H1 (cell line): ENCODE data around the gene RECK.

Source experiments
- CTCF ChIP-seq, 3 experiments: IDR thresholded peaks; 1 replicate in 2 of 3; 2 replicates in 1 of 3; pipeline versions ENCODE4 v1.5.1 to v1.6.1; 2011; ENCODE audit warnings: low read length in 3 of 3, mild to moderate bottlenecking in 3 of 3, inconsistent platforms in 2 of 3, low read depth in 1 of 3, moderate library complexity in 1 of 3; ENCODE audit not compliant: insufficient read depth in 1 of 3; ENCODE audit errors: control extremely low read depth in 1 of 3
- MAX ChIP-seq: IDR thresholded peaks from 2 replicates; pipeline ENCODE4 v1.6.1; 2012; ENCODE audit warnings: inconsistent platforms
- RNF2 ChIP-seq: fragments of 200-900, 300-1000 bp; sonication (generic); IDR thresholded peaks from 2 replicates; pipeline ENCODE4 v1.7.1; 2016; ENCODE audit warnings: borderline replicate concordance, low read depth, mild to moderate bottlenecking, antibody characterized with exemption, low read length; ENCODE audit not compliant: poor library complexity, severe bottlenecking; ENCODE audit errors: missing control alignments
- SIN3A ChIP-seq, 2 experiments: IDR thresholded peaks in 1 of 2; conservative IDR thresholded peaks in 1 of 2; 2 replicates each; pipeline ENCODE4 v1.6.1; 2011 to 2012; ENCODE audit warnings: low read length in 2 of 2, improper control_type of control experiment in 1 of 2, low read depth in 1 of 2, mild to moderate bottlenecking in 1 of 2
- ZNF274 ChIP-seq: IDR thresholded peaks from 2 replicates; pipeline ENCODE4 v1.7.0; 2012; ENCODE audit warnings: low read length, borderline replicate concordance; ENCODE audit errors: extremely low read depth
- TF ChIP-seq, protein P1 (sequence below): IDR thresholded peaks from 2 replicates; pipeline ENCODE4 v1.6.1; 2011; ENCODE audit warnings: low read depth, mild to moderate bottlenecking, low read length; ENCODE audit not compliant: insufficient read depth

DNA sequence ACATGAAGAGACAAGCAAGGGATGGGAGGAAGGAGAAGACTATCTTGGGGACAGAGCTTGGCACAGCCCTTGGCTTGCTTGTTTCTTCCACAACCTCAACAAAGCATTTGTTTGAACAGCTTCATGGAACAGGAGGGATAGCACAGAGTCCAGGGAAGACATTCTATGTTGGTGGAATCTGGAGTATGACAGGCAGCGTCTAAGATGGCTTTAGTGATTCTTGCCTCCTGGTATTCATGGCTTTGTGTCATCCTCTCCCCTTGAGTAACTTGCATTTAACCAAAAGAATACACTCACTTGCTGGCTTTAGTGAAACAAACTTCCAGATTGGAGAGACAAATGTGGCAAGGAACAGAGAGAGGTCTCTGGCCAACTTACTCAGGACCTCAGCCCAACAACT, 30.8 kb upstream of the RECK start:
- TF ChIP-seq RNF2 (no peak), CTCF (IDR thresholded peaks at IDR 0.05; ENCODE audit: control extremely low read depth in 1 of 3, insufficient read depth in 1 of 3, low read depth in 1 of 3, low read length in 3 of 3) (no peak), MAX (no peak), SIN3A (conservative IDR thresholded peaks at IDR 0.05 in 1 of 2, IDR thresholded peaks at IDR 0.05 in 1 of 2; ENCODE audit: low read depth in 1 of 2, low read length in 2 of 2) (no peak), ZNF274 (no peak)
- TF ChIP-seq, protein P1, sequence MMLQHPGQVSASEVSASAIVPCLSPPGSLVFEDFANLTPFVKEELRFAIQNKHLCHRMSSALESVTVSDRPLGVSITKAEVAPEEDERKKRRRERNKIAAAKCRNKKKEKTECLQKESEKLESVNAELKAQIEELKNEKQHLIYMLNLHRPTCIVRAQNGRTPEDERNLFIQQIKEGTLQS: no peak
